A549 (cell line): ENCODE results near the gene SSR2. TPM values are rescaled to one million over a fixed set of nuclear protein-coding genes. Genes with fewer than 3 reads are reported as not detected.
A peak's percentile ranks its signal among the peaks of the same experiment; 100 is the strongest.

Source experiments
- BHLHE40 ChIP-seq: IDR thresholded peaks from 2 replicates; pipeline ENCODE4 v1.6.1; 2012; ENCODE audit warnings: low read depth, low read length, inconsistent platforms
- CBX8 ChIP-seq: fragments of 200-600 bp; sonication (generic); IDR thresholded peaks from 2 replicates; pipeline ENCODE4 v1.6.1; 2016
- CHD2 ChIP-seq: fragments of 150-350 bp; IDR thresholded peaks from 2 replicates; pipeline ENCODE4 v1.6.1; 2014; ENCODE audit warnings: low read length; ENCODE audit not compliant: partially characterized antibody
- CHD4 ChIP-seq: fragments of 200-600 bp; sonication (generic); IDR thresholded peaks from 2 replicates; pipeline ENCODE4 v1.6.1; 2016; ENCODE audit warnings: antibody characterized with exemption, mild to moderate bottlenecking, borderline replicate concordance
- E2F6 ChIP-seq: IDR thresholded peaks from 2 replicates; pipeline ENCODE4 v1.6.1; 2012; ENCODE audit warnings: low read depth, borderline replicate concordance
- EHF ChIP-seq: fragments of 250-450 bp; sonication (Bioruptor Pico); IDR thresholded peaks from 2 replicates; pipeline ENCODE4 v1.5.0; 2020; ENCODE audit warnings: mild to moderate bottlenecking
- EHMT2 ChIP-seq: fragments of 200-600 bp; sonication (generic); IDR thresholded peaks from 2 replicates; pipeline ENCODE4 v1.6.1; 2016; ENCODE audit warnings: antibody characterized with exemption, low read depth, mild to moderate bottlenecking, moderate library complexity
- EP300 ChIP-seq, 2 experiments: fragments of >200 bp; sonication (Bioruptor Twin); formaldehyde crosslinking; IDR thresholded peaks; 2 replicates in 1 of 2; 3 replicates in 1 of 2; pipeline ENCODE4 v1.6.1; 2016 to 2017
- ESRRA ChIP-seq: fragments of 150-350 bp; IDR thresholded peaks from 2 replicates; pipeline ENCODE4 v1.6.1; 2014; ENCODE audit warnings: mild to moderate bottlenecking, low read length, borderline replicate concordance
- FOSL2 ChIP-seq, 2 experiments: fragments of 450-650 bp in 1 of 2; fragments of >200 bp in 1 of 2; sonication (Bioruptor Twin) in 1 of 2; formaldehyde crosslinking; IDR thresholded peaks; 2 replicates each; pipeline versions ENCODE4 v1.5.0 to v1.6.1; 2016 to 2020; ENCODE audit warnings: mild to moderate bottlenecking in 1 of 2, moderate library complexity in 1 of 2
- FOXS1 ChIP-seq: fragments of 250-450 bp; sonication (Bioruptor Pico); IDR thresholded peaks from 2 replicates; pipeline ENCODE4 v1.5.0; 2020; ENCODE audit warnings: mild to moderate bottlenecking, moderate library complexity
- HES2 ChIP-seq: fragments of >200 bp; sonication (Bioruptor Twin); formaldehyde crosslinking; IDR thresholded peaks from 2 replicates; pipeline ENCODE4 v1.6.1; 2016
- HEYL ChIP-seq: fragments of 250-450 bp; sonication (Bioruptor Pico); IDR thresholded peaks from 2 replicates; pipeline ENCODE4 v1.8.0; 2021; ENCODE audit warnings: mild to moderate bottlenecking, moderate library complexity
- HOXA7 ChIP-seq: fragments of 250-450 bp; sonication (Bioruptor Pico); IDR thresholded peaks from 2 replicates; pipeline ENCODE4 v1.5.0; 2020; ENCODE audit warnings: mild to moderate bottlenecking, moderate library complexity
- HOXB13 ChIP-seq: fragments of 250-450 bp; sonication (Bioruptor Pico); IDR thresholded peaks from 2 replicates; pipeline ENCODE4 v1.5.0; 2020; ENCODE audit warnings: low read depth, mild to moderate bottlenecking, moderate library complexity
- JUN ChIP-seq, 2 experiments: fragments of >200 bp; sonication (Bioruptor Twin); formaldehyde crosslinking; IDR thresholded peaks; 2 replicates in 1 of 2; 3 replicates in 1 of 2; pipeline ENCODE4 v1.6.1; 2016 to 2017
- JUNB ChIP-seq: fragments of >200 bp; sonication (Bioruptor Twin); formaldehyde crosslinking; IDR thresholded peaks from 2 replicates; pipeline ENCODE4 v1.6.1; 2016
- KDM1A ChIP-seq: fragments of 200-600 bp; sonication (generic); IDR thresholded peaks from 2 replicates; pipeline ENCODE4 v1.6.1; 2016; ENCODE audit warnings: low read depth, mild to moderate bottlenecking
- KDM5A ChIP-seq: fragments of 200-600 bp; sonication (generic); IDR thresholded peaks from 2 replicates; pipeline ENCODE4 v1.6.1; 2016; ENCODE audit warnings: antibody characterized with exemption, mild to moderate bottlenecking
- MAFK ChIP-seq: fragments of 450-650 bp; IDR thresholded peaks from 2 replicates; pipeline ENCODE4 v1.6.1; 2014; ENCODE audit not compliant: partially characterized antibody
- MAX ChIP-seq: IDR thresholded peaks from 2 replicates; pipeline ENCODE4 v1.6.1; 2012
- MAZ ChIP-seq: fragments of 150-350 bp; IDR thresholded peaks from 2 replicates; pipeline ENCODE4 v1.6.1; 2014; ENCODE audit warnings: antibody characterized with exemption, low read depth, low read length, borderline replicate concordance
- MYC ChIP-seq: IDR thresholded peaks from 2 replicates; pipeline ENCODE4 v1.6.1; 2012; ENCODE audit warnings: mild to moderate bottlenecking, inconsistent platforms, low read length, improper control_type of control experiment, borderline replicate concordance
- NPAS2 ChIP-seq: fragments of 250-450 bp; sonication (Bioruptor Pico); IDR thresholded peaks from 2 replicates; pipeline ENCODE4 v1.8.0; 2022; ENCODE audit warnings: mild to moderate bottlenecking, moderate library complexity, borderline replicate concordance
- POLR2A ChIP-seq: IDR thresholded peaks from 2 replicates; pipeline ENCODE4 v1.6.1; 2012; ENCODE audit warnings: mild to moderate bottlenecking, low read length
- RAD21 ChIP-seq, 2 experiments: fragments of >200 bp in 1 of 2; sonication (Bioruptor Twin) in 1 of 2; formaldehyde crosslinking in 1 of 2; IDR thresholded peaks in 1 of 2; conservative IDR thresholded peaks in 1 of 2; 2 replicates in 1 of 2; 3 replicates in 1 of 2; pipeline ENCODE4 v1.6.1; 2012 to 2018; ENCODE audit warnings: inconsistent platforms in 1 of 2
- RCOR1 ChIP-seq: fragments of 150-350 bp; IDR thresholded peaks from 2 replicates; pipeline ENCODE4 v1.6.1; 2014; ENCODE audit warnings: antibody characterized with exemption, low read length, low read depth
- REST ChIP-seq: fragments of 200-600 bp; sonication (generic); IDR thresholded peaks from 2 replicates; pipeline ENCODE4 v1.6.1; 2016; ENCODE audit warnings: antibody characterized with exemption, mild to moderate bottlenecking, moderate library complexity
- RFX5 ChIP-seq: fragments of 450-650 bp; IDR thresholded peaks from 2 replicates; pipeline ENCODE4 v1.7.1; 2014; ENCODE audit warnings: antibody characterized with exemption, mild to moderate bottlenecking, moderate library complexity
- RNF2 ChIP-seq: fragments of 200-600 bp; sonication (generic); IDR thresholded peaks from 2 replicates; pipeline ENCODE4 v1.6.1; 2016; ENCODE audit warnings: low read depth, mild to moderate bottlenecking, antibody characterized with exemption, moderate library complexity, borderline replicate concordance
- SMC3 ChIP-seq: fragments of >200 bp; sonication (Bioruptor Twin); formaldehyde crosslinking; IDR thresholded peaks from 3 replicates; pipeline ENCODE4 v1.6.1; 2018; ENCODE audit warnings: inconsistent platforms
- SREBF2 ChIP-seq: fragments of 450-650 bp; IDR thresholded peaks from 2 replicates; pipeline ENCODE4 v1.6.1; 2014; ENCODE audit warnings: mild to moderate bottlenecking, moderate library complexity
- TFCP2L1 ChIP-seq: fragments of 250-450 bp; sonication (Bioruptor Pico); IDR thresholded peaks from 2 replicates; pipeline ENCODE4 v1.5.0; 2021; ENCODE audit warnings: mild to moderate bottlenecking
- USF2 ChIP-seq: fragments of 450-650 bp; IDR thresholded peaks from 2 replicates; pipeline ENCODE4 v1.6.1; 2014; ENCODE audit warnings: antibody characterized with exemption
- ZC3H11A ChIP-seq: fragments of 450-650 bp; IDR thresholded peaks from 2 replicates; pipeline ENCODE4 v1.6.1; 2014; ENCODE audit warnings: antibody characterized with exemption, mild to moderate bottlenecking
- ZFP36 ChIP-seq: fragments of 450-650 bp; IDR thresholded peaks from 2 replicates; pipeline ENCODE4 v1.6.1; 2014; ENCODE audit warnings: borderline replicate concordance; ENCODE audit not compliant: partially characterized antibody
- polyA plus RNA-seq, 4 experiments: library from polyadenylated mRNA; depleted of rRNA in 3 of 4; stranded (reverse); fragments of >200 nt; fragmentation: RNase III in 1 of 4; extraction: RNeasy Plus Mini Kit Qiagen cat#74134 plus additional on column Dnase treatment in 1 of 4; gene quantifications; 2 replicates in 3 of 4; 3 replicates in 1 of 4; pipeline ENCODE4 v1.2.3, GENCODE V29; 2011 to 2017
- TF ChIP-seq, protein P1 (sequence below): fragments of >200 bp; sonication (Bioruptor Twin); formaldehyde crosslinking; IDR thresholded peaks from 3 replicates; pipeline ENCODE4 v1.6.1; 2016
- TF ChIP-seq, protein P2 (sequence below): IDR thresholded peaks from 2 replicates; pipeline ENCODE4 v1.6.1; 2012

SSR2 gene
- polyA plus RNA-seq, 2 of the 4 experiments (the other 2 are of a cell fraction), result 261 to 382 TPM

- TF ChIP-seq RNF2 (no peak), EHMT2 (no peak), ZC3H11A (no peak), CBX8 (no peak), JUNB (no peak), SMC3 (peak; percentile 64), ZFP36 (no peak), E2F6 (no peak), KDM5A (no peak), JUN (IDR thresholded peaks at IDR 0.05) (no peak; a peak in 2 of 5 replicates), NPAS2 (CRISPR knock-in tag) (no peak), USF2 (peak; percentile 59), MYC (0 out of 2 replicates have a peak, but pooled peaks have one; percentile 65), MAX (peak; percentile 81), FOSL2 (IDR thresholded peaks at IDR 0.05) (peak; percentile 53; the same call in 1 of the 2 replicates), FOSL2 (CRISPR knock-in tag; IDR thresholded peaks at IDR 0.05) (peak; percentile 96), MAZ (0 out of 2 replicates have a peak, but pooled peaks have one; percentile 81), RAD21 (conservative IDR thresholded peaks at IDR 0.05 in 1 of 2, IDR thresholded peaks at IDR 0.05 in 1 of 2) (peak; percentile 63 to 69; a peak in 4 of 5 replicates), CHD2 (no peak), POLR2A (no peak), EP300 (IDR thresholded peaks at IDR 0.05) (peak in 1 of 2 experiments; percentile 19; a peak in 1 of 5 replicates), FOXS1 (CRISPR knock-in tag) (no peak), HOXB13 (no peak), ESRRA (no peak), BHLHE40 (peak; percentile 54; the same call in 1 of the 2 replicates), HOXA7 (no peak), CHD4 (no peak), REST (no peak), HEYL (CRISPR knock-in tag) (no peak), HES2 (no peak), EHF (CRISPR knock-in tag) (no peak), TFCP2L1 (CRISPR knock-in tag) (no peak), SREBF2 (no peak), RFX5 (no peak), MAFK (peak; percentile 85), RCOR1 (no peak), KDM1A (no peak)
- TF ChIP-seq, protein P1, sequence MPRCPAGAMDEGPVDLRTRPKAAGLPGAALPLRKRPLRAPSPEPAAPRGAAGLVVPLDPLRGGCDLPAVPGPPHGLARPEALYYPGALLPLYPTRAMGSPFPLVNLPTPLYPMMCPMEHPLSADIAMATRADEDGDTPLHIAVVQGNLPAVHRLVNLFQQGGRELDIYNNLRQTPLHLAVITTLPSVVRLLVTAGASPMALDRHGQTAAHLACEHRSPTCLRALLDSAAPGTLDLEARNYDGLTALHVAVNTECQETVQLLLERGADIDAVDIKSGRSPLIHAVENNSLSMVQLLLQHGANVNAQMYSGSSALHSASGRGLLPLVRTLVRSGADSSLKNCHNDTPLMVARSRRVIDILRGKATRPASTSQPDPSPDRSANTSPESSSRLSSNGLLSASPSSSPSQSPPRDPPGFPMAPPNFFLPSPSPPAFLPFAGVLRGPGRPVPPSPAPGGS, result no peak
- TF ChIP-seq, protein P2, sequence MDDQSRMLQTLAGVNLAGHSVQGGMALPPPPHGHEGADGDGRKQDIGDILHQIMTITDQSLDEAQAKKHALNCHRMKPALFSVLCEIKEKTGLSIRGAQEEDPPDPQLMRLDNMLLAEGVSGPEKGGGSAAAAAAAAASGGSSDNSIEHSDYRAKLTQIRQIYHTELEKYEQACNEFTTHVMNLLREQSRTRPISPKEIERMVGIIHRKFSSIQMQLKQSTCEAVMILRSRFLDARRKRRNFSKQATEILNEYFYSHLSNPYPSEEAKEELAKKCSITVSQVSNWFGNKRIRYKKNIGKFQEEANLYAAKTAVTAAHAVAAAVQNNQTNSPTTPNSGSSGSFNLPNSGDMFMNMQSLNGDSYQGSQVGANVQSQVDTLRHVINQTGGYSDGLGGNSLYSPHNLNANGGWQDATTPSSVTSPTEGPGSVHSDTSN, result no peak
Measured at GRCh38 chr1:155961937-155962336, 58.8 kb downstream of the SSR2 start (continued).
